T-helper 1 cell treated with Interleukin-12 subunit alpha and Interleukin-12 subunit beta and Interleukin-4 antibody, amounts not matched to agents 30 μg/mL and 1 μg/mL, for 36 hours (primary cell): ENCODE measurements around the gene MAGI3.
"Not testable (repeated sequence)": the region's sequence is repeated elsewhere in the genome, so short reads cannot be mapped to it uniquely, and the experiment has no call there.

Experiments used
- H3K27ac Mint-ChIP-seq: one replicate; pipeline ENCODE4 v1.8.0; 2021; ENCODE audit warnings: mild to moderate bottlenecking, mixed read lengths
- H3K27me3 Mint-ChIP-seq: one replicate; pipeline ENCODE4 v1.8.0; 2021; ENCODE audit warnings: low read depth, mixed read lengths
- H3K36me3 Mint-ChIP-seq: one replicate; pipeline ENCODE4 v1.8.0; 2021; ENCODE audit warnings: low read depth, mixed read lengths
- H3K4me1 Mint-ChIP-seq: one replicate; pipeline ENCODE4 v1.8.0; 2021; ENCODE audit warnings: low read depth, mixed read lengths
- H3K4me3 Mint-ChIP-seq: one replicate; pipeline ENCODE4 v1.8.0; 2021; ENCODE audit warnings: mild to moderate bottlenecking, moderate library complexity, mixed read lengths
- H3K9me3 Mint-ChIP-seq: one replicate; pipeline ENCODE4 v1.8.0; 2021; ENCODE audit warnings: mixed read lengths

The MAGI3 gene

GRCh38 chr1:113536182-113536780 lies 146.0 kb downstream of the MAGI3 start:
- Mint-ChIP-seq H3K27ac (no peak overlapping the region), H3K36me3 (no peaks in the 10 kb centered on the region), H3K4me1 (no peaks in the 10 kb centered on the region), H3K9me3 (peaks cover 2% of the 10 kb centered on the region), H3K27me3 (no peaks in the 10 kb centered on the region), H3K4me3 (no peak overlapping the region)

GRCh38 chr1:113538225-113538624 lies 147.9 kb downstream of the MAGI3 start:
- Mint-ChIP-seq H3K9me3 (peaks cover 2% of the 10 kb centered on the region), H3K27ac (no peak overlapping the region), H3K4me1 (no peaks in the 10 kb centered on the region), H3K36me3 (no peaks in the 10 kb centered on the region), H3K27me3 (no peaks in the 10 kb centered on the region), H3K4me3 (no peak overlapping the region)

GRCh38 chr1:113540335-113540734 lies 150.0 kb downstream of the MAGI3 start:
- peaks cover 2% of the 10 kb centered on the region for H3K9me3 Mint-ChIP-seq
- H3K27me3 Mint-ChIP-seq = no peaks in the 10 kb centered on the region
- no peak overlapping the region for H3K27ac Mint-ChIP-seq
- H3K36me3 Mint-ChIP-seq = no peaks in the 10 kb centered on the region
- no peaks in the 10 kb centered on the region for H3K4me1 Mint-ChIP-seq
- no peak overlapping the region for H3K4me3 Mint-ChIP-seq

GRCh38 chr1:113541106-113541505 lies 150.8 kb downstream of the MAGI3 start:
- Mint-ChIP-seq H3K4me1 (no peaks in the 10 kb centered on the region), H3K9me3 (peaks cover 2% of the 10 kb centered on the region), H3K27ac (no peak overlapping the region), H3K4me3 (no peak overlapping the region), H3K27me3 (no peaks in the 10 kb centered on the region), H3K36me3 (no peaks in the 10 kb centered on the region)

- H3K9me3 Mint-ChIP-seq = peaks cover 2% of the 10 kb centered on the region
- H3K27ac Mint-ChIP-seq = no peak overlapping the region
- H3K36me3 Mint-ChIP-seq = no peaks in the 10 kb centered on the region
- H3K4me3 Mint-ChIP-seq = no peak overlapping the region
- no peaks in the 10 kb centered on the region for H3K27me3 Mint-ChIP-seq
- H3K4me1 Mint-ChIP-seq = no peaks in the 10 kb centered on the region
Observed at GRCh38 chr1:113542221-113542701, 151.9 kb downstream of the MAGI3 start.

DNA sequence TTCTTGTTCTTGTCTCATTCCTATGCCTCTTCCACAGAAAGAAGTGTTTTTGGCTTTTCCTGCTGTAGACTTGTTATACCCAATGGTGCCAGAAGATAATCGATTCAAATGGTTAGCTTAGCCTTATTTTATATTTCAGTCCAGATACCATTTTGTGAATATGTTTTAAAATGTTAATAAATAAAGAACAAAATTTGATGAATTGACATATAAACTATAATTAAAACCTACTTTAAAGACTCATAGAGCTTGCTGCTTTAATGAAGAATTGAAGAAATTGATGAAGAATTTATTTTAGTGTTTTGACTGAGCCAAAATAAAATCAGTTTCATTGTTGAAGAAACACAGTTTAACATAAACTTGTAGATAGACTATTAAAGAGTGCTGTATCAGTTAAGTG lies 152.8 kb downstream of the MAGI3 start:
- Mint-ChIP-seq H3K27me3 (no peaks in the 10 kb centered on the region), H3K4me3 (no peak overlapping the region), H3K9me3 (peaks cover 2% of the 10 kb centered on the region), H3K36me3 (no peaks in the 10 kb centered on the region), H3K27ac (no peak overlapping the region), H3K4me1 (no peaks in the 10 kb centered on the region)

GRCh38 chr1:113545210-113545609 lies 154.9 kb downstream of the MAGI3 start:
- Mint-ChIP-seq H3K4me1 (no peaks in the 10 kb centered on the region), H3K4me3 (no peak overlapping the region), H3K36me3 (no peaks in the 10 kb centered on the region), H3K27ac (no peak overlapping the region), H3K9me3 (no peaks in the 10 kb centered on the region), H3K27me3 (no peaks in the 10 kb centered on the region)

DNA sequence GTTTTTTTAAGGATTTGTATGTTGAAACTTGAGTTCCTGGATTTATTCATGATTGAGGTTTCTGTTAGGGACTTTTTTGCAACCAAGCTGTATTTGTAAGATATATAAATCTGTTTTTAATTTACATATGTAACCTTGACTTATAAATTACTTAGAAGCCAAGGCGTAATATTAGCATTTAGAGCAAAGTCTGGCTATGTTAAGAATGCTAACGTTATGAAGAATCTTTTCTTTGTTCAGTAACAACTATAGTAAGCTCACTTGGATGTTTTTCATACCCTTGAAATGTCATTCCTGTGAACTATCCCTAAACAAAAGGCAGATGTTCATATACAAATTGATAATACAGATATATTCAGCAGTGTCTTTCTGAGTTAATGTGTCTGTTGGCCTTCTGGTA lies 155.3 kb downstream of the MAGI3 start:
- H3K27me3 Mint-ChIP-seq = no peaks in the 10 kb centered on the region
- no peaks in the 10 kb centered on the region for H3K4me1 Mint-ChIP-seq
- no peaks in the 10 kb centered on the region for H3K36me3 Mint-ChIP-seq
- H3K4me3 Mint-ChIP-seq = no peak overlapping the region
- H3K9me3 Mint-ChIP-seq = no peaks in the 10 kb centered on the region
- H3K27ac Mint-ChIP-seq = no peak overlapping the region

- Mint-ChIP-seq H3K4me1 (no peaks in the 10 kb centered on the region), H3K27me3 (no peaks in the 10 kb centered on the region), H3K4me3 (no peak overlapping the region), H3K36me3 (no peaks in the 10 kb centered on the region), H3K9me3 (peaks cover 5% of the 10 kb centered on the region), H3K27ac (no peak overlapping the region)
Observed at GRCh38 chr1:113551728-113552127, 161.4 kb downstream of the MAGI3 start.

- Mint-ChIP-seq H3K4me1 (no peaks in the 10 kb centered on the region), H3K27me3 (no peaks in the 10 kb centered on the region), H3K4me3 (no peak overlapping the region), H3K36me3 (no peaks in the 10 kb centered on the region), H3K27ac (no peak overlapping the region), H3K9me3 (peaks cover 5% of the 10 kb centered on the region)
Observed at GRCh38 chr1:113552244-113552643, 161.9 kb downstream of the MAGI3 start.

DNA sequence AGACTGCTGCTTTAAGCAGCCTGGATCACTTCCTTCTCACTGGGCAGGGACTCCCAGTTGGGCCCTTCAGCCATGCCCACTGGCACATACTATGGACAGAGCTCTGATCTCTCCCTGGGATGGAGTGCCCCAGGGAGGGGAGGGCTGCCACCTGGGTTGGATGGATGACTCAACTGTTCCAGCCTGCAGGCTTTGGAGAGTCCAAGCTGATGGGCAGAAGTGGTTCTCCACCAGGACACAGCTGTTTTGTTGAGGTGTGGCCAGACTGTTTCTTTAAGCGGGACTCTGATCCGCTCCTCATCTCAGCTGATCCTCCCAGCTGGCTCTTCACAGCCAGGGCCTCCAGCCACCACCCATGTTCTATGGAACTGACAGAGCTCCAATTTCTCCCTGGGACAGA lies 166.9 kb downstream of the MAGI3 start:
- no peaks in the 10 kb centered on the region for H3K4me1 Mint-ChIP-seq
- H3K9me3 Mint-ChIP-seq = peaks cover 41% of the 10 kb centered on the region
- H3K27ac Mint-ChIP-seq = no peak overlapping the region

GRCh38 chr1:113565621-113566020 lies 175.3 kb downstream of the MAGI3 start:
- Mint-ChIP-seq H3K9me3 (peaks cover 36% of the 10 kb centered on the region), H3K36me3 (peaks cover 1% of the 10 kb centered on the region), H3K27ac (no peak overlapping the region), H3K27me3 (no peaks in the 10 kb centered on the region), H3K4me1 (no peaks in the 10 kb centered on the region), H3K4me3 (no peak overlapping the region)

More for the DNA sequence above, 166.9 kb downstream of the MAGI3 start:
- Mint-ChIP-seq H3K4me3 (no peak overlapping the region), H3K27me3 (no peaks in the 10 kb centered on the region), H3K36me3 (peaks cover 2% of the 10 kb centered on the region)

DNA sequence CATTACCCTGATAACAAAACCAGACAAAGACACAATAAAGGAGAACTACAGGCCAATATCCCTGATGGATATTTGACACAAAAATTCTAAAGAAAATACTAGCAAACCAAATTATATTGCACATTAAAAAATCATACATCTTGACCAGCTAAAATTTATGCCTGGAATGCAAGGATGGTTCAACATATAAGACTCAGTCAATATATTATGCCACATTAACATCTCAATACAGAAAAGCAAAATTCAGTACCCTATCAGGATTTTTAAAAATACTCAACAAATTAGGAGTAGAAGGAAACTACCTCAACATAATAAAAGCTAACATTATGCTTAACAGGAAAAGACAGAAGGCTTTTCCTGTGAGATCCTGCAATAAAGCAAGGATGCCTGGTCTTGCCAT lies 177.1 kb downstream of the MAGI3 start:
- peaks cover 28% of the 10 kb centered on the region for H3K9me3 Mint-ChIP-seq
- H3K27ac Mint-ChIP-seq = no peak overlapping the region
- H3K4me1 Mint-ChIP-seq = no peaks in the 10 kb centered on the region
- H3K27me3 Mint-ChIP-seq = no peaks in the 10 kb centered on the region
- peaks cover 1% of the 10 kb centered on the region for H3K36me3 Mint-ChIP-seq
- no peak overlapping the region for H3K4me3 Mint-ChIP-seq

- not testable (repeated sequence) for H3K4me3 Mint-ChIP-seq, H3K4me1 Mint-ChIP-seq, H3K36me3 Mint-ChIP-seq, H3K27ac Mint-ChIP-seq, H3K27me3 Mint-ChIP-seq
- H3K9me3 Mint-ChIP-seq = peaks cover 16% of the 10 kb centered on the region
Observed at GRCh38 chr1:113575744-113576260, 185.5 kb downstream of the MAGI3 start.

GRCh38 chr1:113576271-113576670 lies 186.0 kb downstream of the MAGI3 start:
- H3K36me3 Mint-ChIP-seq = no peaks in the 10 kb centered on the region
- H3K27ac Mint-ChIP-seq = no peak overlapping the region
- H3K4me3 Mint-ChIP-seq = no peak overlapping the region
- no peaks in the 10 kb centered on the region for H3K4me1 Mint-ChIP-seq
- peaks cover 15% of the 10 kb centered on the region for H3K9me3 Mint-ChIP-seq
- H3K27me3 Mint-ChIP-seq = no peaks in the 10 kb centered on the region
